ENCODE results near the gene FBXW11.

The FBXW11 gene

DNA sequence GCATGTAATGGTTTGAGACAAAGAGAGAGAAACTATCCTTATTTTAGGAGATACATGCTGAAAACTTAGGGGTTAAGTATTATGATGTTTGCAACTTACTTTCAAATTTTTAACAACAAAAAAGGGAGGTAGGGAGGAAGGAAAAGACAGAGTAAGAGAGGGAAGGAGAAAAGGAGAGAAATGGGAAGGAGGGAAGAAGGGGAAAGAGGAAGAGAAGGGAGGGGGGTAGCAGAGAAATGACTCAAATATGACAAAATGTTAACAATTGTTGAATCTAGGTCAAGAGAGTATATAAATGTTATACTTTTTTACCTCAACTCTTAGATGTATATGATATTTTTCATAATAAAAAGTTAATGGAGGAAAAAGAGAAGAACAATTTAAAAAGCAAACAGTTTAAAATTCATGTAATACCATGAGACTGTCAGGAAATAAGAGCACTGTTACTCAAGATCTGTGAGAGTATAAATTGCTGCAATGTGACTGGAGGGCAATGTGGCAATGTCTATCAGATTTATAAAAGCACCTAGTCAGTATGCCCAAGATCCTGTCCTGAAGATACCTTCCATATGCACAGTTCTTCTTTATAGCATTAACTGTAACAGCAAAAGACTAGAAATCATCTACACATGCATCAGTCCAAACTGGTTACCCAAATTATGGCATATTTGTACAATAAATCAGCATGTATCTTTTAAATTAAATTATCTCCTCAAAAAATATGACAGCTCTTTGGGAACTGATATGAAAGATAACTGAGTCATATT is 16.3 kb downstream of the FBXW11 start:
- TF ChIP-seq, protein P1, sequence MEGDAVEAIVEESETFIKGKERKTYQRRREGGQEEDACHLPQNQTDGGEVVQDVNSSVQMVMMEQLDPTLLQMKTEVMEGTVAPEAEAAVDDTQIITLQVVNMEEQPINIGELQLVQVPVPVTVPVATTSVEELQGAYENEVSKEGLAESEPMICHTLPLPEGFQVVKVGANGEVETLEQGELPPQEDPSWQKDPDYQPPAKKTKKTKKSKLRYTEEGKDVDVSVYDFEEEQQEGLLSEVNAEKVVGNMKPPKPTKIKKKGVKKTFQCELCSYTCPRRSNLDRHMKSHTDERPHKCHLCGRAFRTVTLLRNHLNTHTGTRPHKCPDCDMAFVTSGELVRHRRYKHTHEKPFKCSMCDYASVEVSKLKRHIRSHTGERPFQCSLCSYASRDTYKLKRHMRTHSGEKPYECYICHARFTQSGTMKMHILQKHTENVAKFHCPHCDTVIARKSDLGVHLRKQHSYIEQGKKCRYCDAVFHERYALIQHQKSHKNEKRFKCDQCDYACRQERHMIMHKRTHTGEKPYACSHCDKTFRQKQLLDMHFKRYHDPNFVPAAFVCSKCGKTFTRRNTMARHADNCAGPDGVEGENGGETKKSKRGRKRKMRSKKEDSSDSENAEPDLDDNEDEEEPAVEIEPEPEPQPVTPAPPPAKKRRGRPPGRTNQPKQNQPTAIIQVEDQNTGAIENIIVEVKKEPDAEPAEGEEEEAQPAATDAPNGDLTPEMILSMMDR (IDR thresholded peaks at IDR 0.05) = no peak

DNA sequence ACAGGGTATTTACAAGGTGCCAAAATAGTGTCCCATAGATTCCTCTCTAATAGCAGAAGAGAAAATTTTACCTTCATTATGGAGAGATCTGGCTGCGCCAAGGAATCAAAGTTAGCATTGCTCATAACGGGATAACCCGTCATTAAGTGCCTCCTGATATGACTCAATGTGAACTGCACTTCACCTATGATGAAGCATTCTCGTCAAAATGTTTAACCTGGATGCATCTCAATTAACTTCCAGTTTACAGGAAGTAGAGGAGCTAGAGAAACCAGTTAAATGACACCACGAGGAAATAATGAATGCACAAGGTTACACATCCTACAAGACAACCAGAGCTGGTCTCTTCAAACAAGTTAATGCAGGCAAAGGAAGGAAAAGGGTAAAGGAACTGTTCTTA is 17.2 kb downstream of the FBXW11 start:
- TF ChIP-seq, protein P1 (IDR thresholded peaks at IDR 0.05) = no peak

DNA sequence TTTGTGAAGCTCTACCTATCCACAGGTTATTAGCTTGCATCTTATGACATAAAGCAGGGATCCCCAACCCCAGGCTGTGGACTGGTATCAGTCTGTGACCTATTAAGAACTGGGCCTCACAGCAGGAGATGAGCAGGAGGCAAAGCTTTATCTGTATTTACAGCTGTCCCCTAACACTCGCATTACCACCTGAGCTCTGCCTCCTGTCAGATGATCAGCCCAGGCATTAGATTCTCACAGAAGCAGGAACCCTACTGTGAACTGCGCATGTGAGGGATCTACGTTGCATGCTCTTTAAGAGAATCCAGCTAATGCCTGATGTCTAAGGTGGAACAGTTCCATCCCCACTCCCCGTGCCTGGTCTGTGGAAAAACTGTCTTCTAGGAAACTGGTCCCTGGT is 19.7 kb downstream of the FBXW11 start:
- TF ChIP-seq, protein P1 (IDR thresholded peaks at IDR 0.05) = no peak

DNA sequence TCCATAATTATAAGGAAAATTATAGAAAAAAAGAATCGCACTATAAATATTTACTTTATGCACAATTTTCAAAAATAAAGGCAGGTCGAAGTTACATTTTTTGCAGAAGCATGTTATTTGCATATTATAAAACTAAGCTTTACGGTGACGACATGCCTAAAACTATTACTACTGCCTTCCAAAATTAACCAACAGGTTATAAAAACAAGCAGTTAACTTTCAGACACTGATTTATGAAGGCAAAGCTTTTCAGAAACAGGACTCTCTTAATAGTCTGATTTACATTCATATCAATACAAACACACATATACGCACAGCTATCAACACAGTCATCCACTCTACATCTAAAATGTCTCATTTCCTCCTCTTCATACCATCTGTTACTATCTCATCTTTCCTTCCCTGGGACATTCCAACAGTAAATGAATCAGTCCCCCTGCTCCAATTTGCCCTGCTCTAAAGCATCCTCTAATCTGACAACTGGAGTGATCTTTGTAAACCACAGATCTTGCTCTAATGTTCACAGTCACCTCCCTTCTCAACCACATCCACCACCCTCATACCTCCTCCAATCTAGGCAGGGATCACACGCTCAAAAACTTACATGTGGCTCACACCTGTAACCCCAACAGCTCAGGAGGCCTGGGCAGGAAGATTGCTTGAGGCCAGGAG is 21.6 kb downstream of the FBXW11 start:
- TF ChIP-seq, protein P1 (IDR thresholded peaks at IDR 0.05) = no peak

DNA sequence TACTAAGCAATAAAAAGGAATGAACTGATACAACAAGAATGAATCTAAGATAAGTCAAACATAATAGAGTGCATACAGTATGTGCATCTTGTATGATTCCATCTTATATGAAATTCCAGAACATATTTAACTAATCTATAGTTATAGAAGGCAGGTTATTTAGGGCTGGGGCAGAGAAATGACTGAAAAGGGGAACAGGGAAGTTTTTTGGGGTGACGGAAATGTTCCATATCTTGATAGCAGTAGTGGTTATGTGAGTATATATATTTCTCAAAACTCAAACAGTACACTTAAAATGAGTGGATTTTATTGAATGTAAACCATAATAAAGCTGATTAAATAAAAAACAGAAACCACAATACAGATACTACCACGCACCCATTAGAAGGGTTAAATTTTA is 24.6 kb downstream of the FBXW11 start:
- TF ChIP-seq, protein P1 (IDR thresholded peaks at IDR 0.05) = no peak

DNA sequence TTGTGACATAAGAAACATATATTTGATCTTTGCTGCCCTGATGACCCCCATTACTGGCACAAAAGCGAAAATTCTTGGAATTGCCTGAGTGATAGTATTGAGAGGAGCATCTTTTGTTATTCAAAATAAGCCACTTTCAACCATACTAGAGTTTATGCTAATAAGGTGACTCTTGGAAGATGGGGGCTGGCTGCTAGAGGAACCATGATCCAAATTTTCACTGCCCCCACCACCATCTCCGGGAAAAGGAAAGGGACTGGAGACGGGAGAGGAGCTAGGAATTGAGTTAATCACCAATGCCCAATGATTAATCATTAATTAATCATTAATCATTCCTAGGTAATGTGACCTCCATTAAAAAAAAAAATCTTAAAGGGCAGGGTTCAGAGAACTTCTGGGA is 25.6 kb downstream of the FBXW11 start:
- TF ChIP-seq, protein P1 (IDR thresholded peaks at IDR 0.05) = no peak

DNA sequence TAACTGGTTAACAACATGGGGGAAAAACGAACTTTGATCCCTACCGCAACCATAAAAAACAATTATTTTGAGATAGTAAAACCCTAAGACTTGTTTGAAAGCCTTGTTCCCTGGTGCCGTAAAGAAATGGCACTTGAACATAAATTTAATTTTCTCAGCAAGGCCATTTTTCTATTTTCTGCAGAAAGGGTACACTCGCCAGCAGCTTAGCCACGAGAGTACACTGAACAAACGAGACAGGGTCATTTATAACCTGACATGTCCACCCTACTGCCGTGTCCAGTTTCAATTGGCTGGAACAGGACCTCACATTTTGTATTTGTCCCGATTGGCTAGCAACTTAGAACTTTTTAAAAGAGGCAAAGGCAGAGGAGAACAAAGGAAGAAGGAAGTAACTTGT is 26.8 kb downstream of the FBXW11 start:
- TF ChIP-seq, protein P1 (IDR thresholded peaks at IDR 0.05) = no peak

Measured in LNCAP (cell line).